GM21717 (cell line): ENCODE measurements around the gene KIF25.

Experiments used
- ATAC-seq: cut with Tn5 transposase; IDR thresholded peaks from one replicate; pipeline ENCODE4 v1.9.1; 2021; ENCODE audit warnings: mild to moderate bottlenecking, moderate library complexity; ENCODE audit not compliant: unreplicated experiment

The KIF25 gene

GRCh38 chr6:167997642-167998041, at the start of gene KIF25:
Gene KIF25, plus strand, starts transcription at chr6:167997671. Its CDS starts 31,915 bp downstream, at chr6:168029586.
- ATAC-seq = no peak

GRCh38 chr6:167947716-167948115, 49.8 kb upstream of the KIF25 start:
- ATAC-seq = no peak

GRCh38 chr6:167948716-167949115, 48.8 kb upstream of the KIF25 start:
- ATAC-seq = no peak

GRCh38 chr6:167949121-167949684, 48.3 kb upstream of the KIF25 start:
- ATAC-seq = no peak

- no peak for ATAC-seq
Measured at GRCh38 chr6:167951781-167952511, 45.5 kb upstream of the KIF25 start.

- no peak for ATAC-seq
Measured at GRCh38 chr6:167952512-167952859, 45.0 kb upstream of the KIF25 start.

GRCh38 chr6:167953551-167953950, 43.9 kb upstream of the KIF25 start:
- no peak for ATAC-seq

GRCh38 chr6:167954151-167954550, 43.3 kb upstream of the KIF25 start:
- ATAC-seq = no peak

GRCh38 chr6:167956491-167956890, 41.0 kb upstream of the KIF25 start:
- ATAC-seq = no peak

- no peak for ATAC-seq
Measured at GRCh38 chr6:167956983-167957492, 40.4 kb upstream of the KIF25 start.

- no peak for ATAC-seq
Measured at GRCh38 chr6:167957626-167958025, 39.8 kb upstream of the KIF25 start.

- ATAC-seq = no peak
Measured at GRCh38 chr6:167960579-167960978, 36.9 kb upstream of the KIF25 start.

- ATAC-seq = no peak
Measured at GRCh38 chr6:167962711-167963110, 34.8 kb upstream of the KIF25 start.

GRCh38 chr6:167963589-167964057, 33.8 kb upstream of the KIF25 start:
- ATAC-seq = no peak

- no peak for ATAC-seq
Measured at GRCh38 chr6:167965592-167966539, 31.6 kb upstream of the KIF25 start.

GRCh38 chr6:167966540-167966905, 30.9 kb upstream of the KIF25 start:
- ATAC-seq = no peak

- ATAC-seq = no peak
Measured at GRCh38 chr6:167968091-167968490, 29.4 kb upstream of the KIF25 start.

- no peak for ATAC-seq
Measured at GRCh38 chr6:167970230-167970629, 27.2 kb upstream of the KIF25 start.

GRCh38 chr6:167972193-167972592, 25.3 kb upstream of the KIF25 start:
- ATAC-seq = no peak

- no peak for ATAC-seq
Measured at GRCh38 chr6:167973148-167973885, 24.2 kb upstream of the KIF25 start.
